WTC11 (cell line): Measurements from ENCODE around the gene HDAC8.

Experiments
- CREB1 ChIP-seq: sonication (generic); formaldehyde crosslinking; IDR thresholded peaks from 2 replicates; pipeline ENCODE4 v1.8.0; 2023; ENCODE audit warnings: mild to moderate bottlenecking, missing genetic modification reagents
- CREM ChIP-seq: sonication (generic); formaldehyde crosslinking; IDR thresholded peaks from 2 replicates; pipeline ENCODE4 v1.8.1; 2022; ENCODE audit warnings: mild to moderate bottlenecking, missing genetic modification reagents, moderate library complexity
- ELF4 ChIP-seq: sonication (generic); formaldehyde crosslinking; IDR thresholded peaks from 2 replicates; pipeline ENCODE4 v1.8.1; 2022; ENCODE audit warnings: low read depth, mild to moderate bottlenecking, moderate library complexity, missing genetic modification reagents
- MAX ChIP-seq: sonication (generic); formaldehyde crosslinking; IDR thresholded peaks from 2 replicates; pipeline ENCODE4 v1.8.0; 2022; ENCODE audit warnings: mild to moderate bottlenecking, missing genetic modification reagents
- PREB ChIP-seq: sonication (generic); formaldehyde crosslinking; IDR thresholded peaks from 2 replicates; pipeline ENCODE4 v1.8.1; 2022; ENCODE audit warnings: mild to moderate bottlenecking, missing genetic modification reagents, moderate library complexity, borderline replicate concordance
- RELA ChIP-seq: sonication (generic); formaldehyde crosslinking; IDR thresholded peaks from 2 replicates; pipeline ENCODE4 v1.8.1; 2022; ENCODE audit warnings: missing genetic modification reagents, mild to moderate bottlenecking, borderline replicate concordance
- TEAD1 ChIP-seq: sonication (generic); formaldehyde crosslinking; IDR thresholded peaks from 2 replicates; pipeline ENCODE4 v1.8.0; 2022; ENCODE audit warnings: mild to moderate bottlenecking, missing genetic modification reagents
- ZNF138 ChIP-seq: sonication (generic); formaldehyde crosslinking; conservative IDR thresholded peaks from 2 replicates; pipeline ENCODE4 v1.8.1; 2022; ENCODE audit warnings: mild to moderate bottlenecking, moderate library complexity, missing genetic modification reagents
- TF ChIP-seq, protein P1 (sequence below): fragments of 200-600 bp; IDR thresholded peaks from 2 replicates; pipeline ENCODE4 v1.8.0; 2022; ENCODE audit warnings: antibody characterized with exemption

DNA sequence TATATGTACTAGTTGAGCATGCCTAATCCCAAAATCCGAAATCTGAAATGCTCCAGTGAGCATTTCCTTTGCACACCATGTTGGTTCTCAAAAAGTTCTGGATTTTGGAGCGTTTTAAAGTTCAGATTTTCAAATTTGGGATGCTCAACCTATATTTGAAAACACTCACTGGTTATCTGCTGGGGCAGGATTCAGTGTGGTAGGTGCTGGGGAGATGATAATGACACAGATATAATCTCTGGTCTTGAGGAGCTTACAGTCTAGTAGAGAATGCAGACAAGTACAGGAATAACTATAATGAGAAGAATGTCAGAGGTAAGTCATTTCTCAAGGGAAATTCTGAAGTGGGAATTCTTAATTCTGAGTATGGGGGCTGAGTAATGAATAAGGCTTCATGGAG, 207.5 kb downstream of the HDAC8 start:
- TF ChIP-seq TEAD1 (no peak), PREB (CRISPR knock-in tag) (no peak), RELA (CRISPR knock-in tag) (no peak), ELF4 (CRISPR knock-in tag) (no peak), ZNF138 (no peak), CREM (CRISPR knock-in tag) (no peak), MAX (CRISPR knock-in tag) (no peak), CREB1 (CRISPR knock-in tag) (no peak)
- TF ChIP-seq, protein P1, sequence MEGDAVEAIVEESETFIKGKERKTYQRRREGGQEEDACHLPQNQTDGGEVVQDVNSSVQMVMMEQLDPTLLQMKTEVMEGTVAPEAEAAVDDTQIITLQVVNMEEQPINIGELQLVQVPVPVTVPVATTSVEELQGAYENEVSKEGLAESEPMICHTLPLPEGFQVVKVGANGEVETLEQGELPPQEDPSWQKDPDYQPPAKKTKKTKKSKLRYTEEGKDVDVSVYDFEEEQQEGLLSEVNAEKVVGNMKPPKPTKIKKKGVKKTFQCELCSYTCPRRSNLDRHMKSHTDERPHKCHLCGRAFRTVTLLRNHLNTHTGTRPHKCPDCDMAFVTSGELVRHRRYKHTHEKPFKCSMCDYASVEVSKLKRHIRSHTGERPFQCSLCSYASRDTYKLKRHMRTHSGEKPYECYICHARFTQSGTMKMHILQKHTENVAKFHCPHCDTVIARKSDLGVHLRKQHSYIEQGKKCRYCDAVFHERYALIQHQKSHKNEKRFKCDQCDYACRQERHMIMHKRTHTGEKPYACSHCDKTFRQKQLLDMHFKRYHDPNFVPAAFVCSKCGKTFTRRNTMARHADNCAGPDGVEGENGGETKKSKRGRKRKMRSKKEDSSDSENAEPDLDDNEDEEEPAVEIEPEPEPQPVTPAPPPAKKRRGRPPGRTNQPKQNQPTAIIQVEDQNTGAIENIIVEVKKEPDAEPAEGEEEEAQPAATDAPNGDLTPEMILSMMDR: no peak
